Inflammatory macrophage treated with lipopolysaccharide for 1 hour (primary cell): Measurements from ENCODE around the gene PPP1R36.
"Not testable (repeated sequence)": the region's sequence is repeated elsewhere in the genome, so short reads cannot be mapped to it uniquely, and the experiment has no call there.

Experiments used
- DNase-seq, 2 donors: peaks; one replicate each; pipeline ENCODE4 v3.0.0-alpha.2; 2020 to 2022

Gene PPP1R36, protein sequence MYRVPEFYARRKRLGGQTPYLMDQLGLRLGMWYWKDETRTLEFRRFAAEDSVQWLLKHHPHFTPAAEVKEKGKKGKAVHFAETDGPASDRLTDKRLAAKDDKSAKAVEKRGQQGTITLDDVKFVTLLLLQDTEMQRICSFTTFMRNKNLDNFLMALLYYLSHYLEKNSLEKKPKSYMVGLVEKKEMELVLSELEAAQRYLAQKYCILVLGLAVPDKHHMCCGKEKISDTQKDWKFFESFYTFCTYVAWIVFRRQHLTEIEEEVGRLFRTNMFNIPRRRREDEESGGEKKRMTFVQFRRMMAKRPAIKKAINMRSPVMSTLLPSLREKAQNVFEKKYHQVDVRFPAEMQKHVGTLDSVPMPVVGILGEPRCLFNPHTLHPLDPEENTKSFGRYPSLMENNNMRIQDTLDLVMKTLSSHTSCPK

DNA sequence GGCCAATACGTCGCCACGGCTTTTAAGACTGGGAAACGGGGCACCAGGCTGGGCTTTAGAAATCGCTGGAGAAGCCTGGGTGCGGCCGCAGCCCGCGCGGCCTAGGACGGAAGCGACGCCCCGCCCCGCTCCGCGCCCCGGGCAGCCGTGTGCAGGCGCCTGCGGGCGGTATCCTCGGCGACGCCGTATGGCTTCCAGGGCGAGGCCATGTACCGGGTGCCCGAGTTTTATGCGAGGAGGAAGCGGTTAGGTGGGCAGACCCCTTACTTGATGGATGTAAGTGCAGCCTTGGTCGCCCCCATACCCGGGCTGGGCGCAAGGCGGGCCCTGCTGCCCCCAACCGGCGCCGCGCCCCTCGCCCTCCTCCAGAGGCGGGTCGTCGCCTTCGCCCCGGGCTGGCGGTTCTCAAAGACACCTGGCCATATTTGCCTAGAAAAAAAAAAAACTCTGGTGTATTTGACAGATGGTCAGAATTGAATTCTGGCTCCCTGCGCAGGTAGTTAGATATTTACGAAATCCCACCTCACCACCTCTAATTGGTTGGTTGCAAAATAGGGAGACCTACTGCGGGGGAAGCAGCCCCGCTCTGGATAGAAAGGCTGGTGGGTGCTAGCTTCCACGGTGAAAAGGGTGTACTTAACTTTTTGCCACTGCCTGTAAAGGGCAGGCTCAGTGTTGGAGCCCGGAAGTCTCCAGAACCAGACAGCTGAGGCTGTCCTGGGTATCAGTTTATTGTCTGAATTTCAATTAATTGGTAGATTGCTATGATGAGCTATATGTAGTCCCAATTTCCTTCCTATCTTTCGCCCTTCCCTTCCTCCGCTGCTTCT lies at the start of gene PPP1R36:
PPP1R36 (plus strand) TSS at position 171 of the 830 bp plus-strand sequence; CDS start at position 208, 37 bp downstream.
- peak; percentile 23 to 41 for DNase-seq

DNA sequence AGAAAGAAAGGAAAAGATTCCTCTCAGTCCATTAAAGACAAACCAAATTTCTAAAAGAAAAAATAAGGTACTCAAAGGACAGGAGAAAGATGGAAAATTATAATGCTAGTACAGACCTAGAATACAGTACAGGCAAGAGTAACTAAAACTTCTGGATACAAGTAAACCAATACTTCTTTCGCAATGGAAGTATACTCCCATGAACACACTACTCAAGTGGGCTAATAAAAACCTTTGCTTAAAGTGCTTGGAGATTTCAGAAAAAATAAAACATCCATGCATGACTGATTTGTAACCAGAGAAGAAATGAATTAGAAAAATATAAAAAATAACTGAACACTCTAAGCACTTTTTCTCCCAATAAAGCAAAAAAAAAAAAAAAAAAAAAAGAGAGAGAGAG lies 49.7 kb upstream of the PPP1R36 start:
- no peak for DNase-seq

DNA sequence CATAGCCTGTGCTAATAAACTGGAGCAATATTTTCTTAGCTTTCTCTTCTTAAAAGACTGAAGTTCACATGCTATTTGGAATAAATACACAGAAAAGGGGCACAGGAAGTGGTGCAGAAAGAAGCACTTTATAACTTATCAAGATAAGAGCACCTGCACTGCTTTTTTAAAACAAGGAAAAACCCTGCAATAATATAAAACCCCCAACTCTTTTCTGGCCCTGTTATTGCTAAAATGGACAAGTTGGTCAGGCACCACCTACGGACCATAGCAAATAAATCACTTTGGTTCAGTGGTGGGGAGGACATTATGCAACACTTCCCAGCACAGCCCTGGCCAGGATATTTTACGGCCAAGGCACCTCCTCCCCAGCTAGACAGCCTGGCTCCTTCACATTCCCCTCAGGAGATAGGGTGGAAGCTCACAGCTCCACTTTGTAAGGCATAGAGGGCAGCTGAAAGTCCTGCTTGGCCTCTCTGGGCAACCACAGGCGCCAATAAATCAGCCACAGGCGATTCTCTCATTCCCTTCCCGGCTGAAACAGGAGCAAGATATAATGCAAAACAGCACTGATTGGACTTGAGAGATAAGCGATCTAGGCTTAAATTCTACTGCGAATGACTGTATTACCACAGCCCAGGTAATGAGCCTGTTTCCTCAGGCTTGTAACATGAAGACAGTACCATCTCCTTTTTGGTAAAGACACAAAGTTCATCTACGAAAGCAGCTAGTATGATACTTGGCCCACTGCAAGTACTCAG lies 48.2 kb upstream of the PPP1R36 start:
- DNase-seq, result peak in 1 of 2 donors; percentile 32

DNA sequence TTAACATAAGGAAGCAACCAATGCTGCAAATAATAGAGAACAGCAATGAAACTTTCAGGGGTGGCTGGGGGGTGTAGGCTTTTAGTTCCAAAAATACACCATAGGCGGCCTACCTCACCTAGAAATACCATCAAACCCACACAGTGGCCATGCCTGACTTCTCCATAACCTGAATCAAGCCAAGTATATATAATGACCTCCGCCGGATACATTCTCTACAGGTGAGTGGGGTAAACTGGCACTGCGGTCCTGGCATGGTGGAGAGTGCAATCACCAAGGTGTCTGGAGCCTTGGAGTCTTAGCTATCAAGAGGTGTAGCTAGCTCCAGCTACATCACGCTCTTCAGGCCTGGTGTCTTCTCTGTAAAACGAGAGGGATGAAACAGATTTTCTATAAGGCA lies 47.3 kb upstream of the PPP1R36 start:
- no peak for DNase-seq

DNA sequence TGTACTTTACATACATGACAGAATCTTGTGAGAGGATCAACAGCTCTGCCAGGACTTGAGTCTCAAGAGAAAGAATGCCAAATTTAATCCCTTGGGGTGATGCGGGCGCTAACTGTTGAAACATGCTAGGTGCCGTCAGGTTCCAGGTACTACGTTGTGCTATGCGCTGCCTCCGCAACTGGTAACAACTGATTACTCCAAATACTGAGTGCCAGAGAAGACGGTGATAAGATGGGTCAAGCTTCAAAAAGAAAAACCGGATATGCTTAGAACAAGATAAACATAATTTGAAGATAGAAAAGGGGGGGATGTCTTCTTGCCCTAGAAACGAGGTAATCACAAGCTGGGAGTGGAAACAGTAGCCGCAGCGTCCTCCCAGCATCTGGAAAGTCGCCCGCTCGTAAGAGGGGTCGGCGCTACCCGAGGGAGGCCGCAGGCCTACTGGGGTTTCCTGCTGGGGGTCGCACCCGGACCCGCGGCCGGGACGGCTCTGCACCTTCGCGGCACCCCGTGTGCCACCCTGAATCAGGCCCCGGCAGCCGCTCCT lies 46.8 kb upstream of the PPP1R36 start:
- no peak for DNase-seq

DNA sequence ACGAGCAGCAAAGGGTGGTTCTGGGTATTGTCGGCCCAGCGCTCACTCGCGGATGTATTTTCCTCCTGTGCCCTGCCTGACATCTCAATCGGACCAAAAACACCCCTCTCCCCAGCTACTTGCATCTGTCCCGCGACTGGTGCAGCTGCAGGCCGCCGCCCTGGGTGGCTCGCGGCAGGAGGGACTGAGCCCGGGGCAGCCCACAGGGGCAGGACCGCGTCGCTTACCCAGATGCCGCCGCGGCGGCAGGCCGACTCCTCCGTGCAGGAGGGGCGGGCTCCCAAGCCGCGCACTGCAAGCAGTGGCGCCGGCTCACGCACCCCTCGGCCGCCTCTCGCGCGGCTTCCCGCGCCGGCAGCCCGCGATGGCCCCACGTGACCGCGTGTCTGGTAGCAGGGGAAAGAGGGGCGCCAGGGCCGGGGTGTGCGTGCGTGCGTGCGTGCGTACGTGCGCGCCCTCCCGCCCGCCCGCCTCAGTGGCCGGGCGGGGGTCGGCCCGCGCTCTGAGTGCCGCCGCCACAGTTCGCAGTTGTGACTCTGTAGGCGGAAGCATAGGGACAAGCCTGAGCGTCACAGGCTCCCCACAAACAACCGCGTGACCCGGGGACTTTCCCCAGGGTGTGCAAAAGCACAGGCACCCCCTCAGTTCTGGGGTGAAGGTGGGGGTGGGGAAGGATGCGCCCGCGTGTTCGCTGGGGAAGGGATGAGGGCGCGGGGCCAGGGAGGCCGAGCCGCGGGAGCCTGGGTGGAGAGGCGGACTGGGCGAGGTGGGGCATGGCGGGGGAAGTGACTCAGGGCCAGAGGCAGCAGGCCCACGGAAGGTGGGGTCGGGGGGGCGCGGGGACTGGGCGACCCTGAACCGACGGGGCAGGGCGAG lies 46.1 kb upstream of the PPP1R36 start, which contains the start of gene ZBTB25:
ZBTB25 (minus strand) TSS at position 405 of the 876 bp plus-strand sequence. CDS start 13,305 bp downstream, outside the sequence.
- DNase-seq, result peak; percentile 93 to 96

DNA sequence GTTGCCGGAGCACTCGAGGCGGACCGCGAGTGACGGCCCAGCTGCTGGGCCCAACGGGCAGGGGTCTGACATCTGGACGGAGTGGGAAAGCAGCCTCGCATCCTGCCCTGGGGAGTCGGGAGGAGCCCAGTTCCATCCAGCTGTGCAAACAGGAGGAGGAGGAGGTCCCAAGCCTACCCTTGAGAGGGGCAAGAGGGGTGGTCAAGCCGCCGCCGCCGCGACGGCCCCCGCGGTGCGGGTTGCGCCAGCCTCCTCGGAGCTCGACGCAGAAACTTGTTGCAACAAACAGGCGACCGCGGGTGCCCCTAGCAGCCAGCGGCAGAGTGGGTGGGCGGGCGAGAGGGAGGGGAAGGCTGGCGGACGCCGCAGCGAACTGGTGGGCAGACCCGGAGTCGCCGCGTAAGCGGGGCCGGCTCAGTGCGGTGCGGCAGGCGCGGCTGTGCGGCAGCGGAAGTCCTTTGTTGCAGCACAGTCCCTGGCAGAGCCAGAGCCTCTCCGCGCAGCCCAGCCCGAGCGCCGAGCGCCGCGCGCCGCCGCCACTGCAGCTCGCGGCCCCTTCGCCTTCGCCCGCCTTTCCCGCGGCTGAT lies 45.4 kb upstream of the PPP1R36 start, which contains the start of gene ZBTB1:
ZBTB1 (plus strand) TSS at position 461 of the 587 bp plus-strand sequence. CDS start 16,735 bp downstream, outside the sequence.
- DNase-seq, result peak; percentile 85 to 95

DNA sequence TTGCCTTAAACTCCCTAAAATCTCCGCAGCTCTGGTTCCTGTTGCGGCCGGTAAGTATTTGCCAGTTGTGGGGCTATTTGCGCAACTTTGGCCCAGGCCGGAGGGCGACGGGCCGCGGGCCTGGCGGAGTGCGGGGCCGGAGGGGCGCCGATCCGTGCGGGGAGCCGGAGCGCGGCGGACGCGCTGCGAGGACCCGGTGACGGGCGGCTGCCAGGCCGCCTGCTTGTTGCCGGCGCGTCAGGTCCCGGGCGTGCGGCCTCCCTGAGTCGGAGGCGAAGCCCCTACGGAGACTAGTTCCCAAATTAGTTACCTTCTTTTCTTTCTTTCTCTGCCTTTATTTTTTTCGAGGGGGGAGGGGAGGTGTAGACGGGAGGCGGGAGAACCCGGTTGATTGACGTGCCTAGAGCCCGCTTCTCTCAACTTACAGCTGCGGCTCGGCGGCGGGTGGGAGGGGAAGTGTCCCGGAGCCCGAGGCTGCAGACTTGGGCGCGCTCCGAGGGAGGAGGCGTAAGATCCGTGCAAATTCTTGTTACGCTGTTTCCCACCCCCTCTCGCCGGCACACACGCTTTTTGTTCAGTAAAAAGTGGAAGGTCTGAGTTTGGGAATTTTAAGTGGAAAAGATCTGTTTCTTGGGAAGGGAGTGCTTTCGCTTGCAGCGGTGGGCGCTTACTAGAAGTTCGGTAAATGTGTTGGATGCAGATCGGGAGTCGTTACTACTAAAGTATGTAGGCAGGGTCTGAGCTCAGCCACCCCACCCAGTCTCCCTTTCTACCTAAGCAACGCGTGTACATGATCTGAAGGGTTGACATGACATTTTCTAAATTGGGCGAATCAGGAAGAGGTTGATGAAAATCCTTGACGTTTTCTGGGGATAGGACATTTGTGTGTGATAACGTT lies 44.6 kb upstream of the PPP1R36 start:
- peak; percentile 86 to 88 for DNase-seq

DNA sequence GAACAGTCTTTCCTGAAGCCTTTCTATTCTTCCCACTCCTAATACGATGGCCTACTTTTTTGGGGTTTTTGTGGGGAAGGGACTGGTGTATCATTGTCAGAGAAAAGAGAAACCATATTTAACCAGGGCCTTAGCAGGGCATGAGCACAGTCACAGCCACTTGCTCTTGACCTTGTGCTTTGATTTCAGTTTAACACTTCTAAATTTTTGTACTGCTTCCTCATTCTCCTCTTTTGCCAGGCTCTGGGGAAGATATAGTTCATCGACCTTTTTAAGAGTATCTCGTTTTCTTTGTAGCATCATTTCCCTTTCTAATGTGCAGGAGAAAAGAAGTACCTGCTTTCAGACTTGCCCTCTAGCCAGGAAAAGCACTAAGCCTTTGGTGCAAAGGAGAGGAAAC lies 43.0 kb upstream of the PPP1R36 start:
- DNase-seq, result peak in 1 of 2 donors; percentile 56

DNA sequence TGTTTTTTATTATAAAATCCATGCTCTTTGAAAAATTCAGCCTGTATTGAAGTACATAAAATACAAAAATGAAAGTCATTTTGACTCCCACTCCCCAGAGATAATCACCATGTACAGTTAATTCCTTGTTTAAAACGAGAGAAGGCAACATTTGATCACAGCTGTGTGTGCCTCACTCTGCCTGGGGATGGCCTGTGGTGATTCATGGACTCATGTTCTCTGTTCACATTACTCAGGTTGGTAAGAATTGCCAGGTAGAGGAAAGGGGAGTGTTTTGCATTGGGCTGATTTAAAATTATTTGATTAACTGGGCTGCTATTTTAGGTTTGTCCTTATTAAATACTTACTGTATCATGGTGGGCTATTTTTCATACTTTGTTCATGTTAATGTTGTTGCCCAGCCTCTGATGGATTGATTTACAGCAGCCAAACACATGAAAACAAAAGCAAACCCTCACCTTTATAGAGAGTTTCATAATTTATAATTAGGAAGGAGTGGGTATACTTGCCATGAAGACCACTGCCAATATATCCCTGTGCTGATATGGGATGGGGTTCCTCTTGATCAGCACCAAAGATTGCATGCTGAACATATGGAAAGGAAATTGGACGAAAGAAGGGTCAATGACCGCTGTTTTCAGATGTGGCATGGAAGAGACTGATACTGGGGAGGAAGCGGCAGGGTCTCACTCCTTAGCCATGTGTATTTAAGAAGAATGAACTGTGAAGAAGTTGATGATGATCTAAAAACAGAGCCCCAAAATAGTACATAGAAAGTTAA lies 42.2 kb upstream of the PPP1R36 start:
- no peak for DNase-seq

DNA sequence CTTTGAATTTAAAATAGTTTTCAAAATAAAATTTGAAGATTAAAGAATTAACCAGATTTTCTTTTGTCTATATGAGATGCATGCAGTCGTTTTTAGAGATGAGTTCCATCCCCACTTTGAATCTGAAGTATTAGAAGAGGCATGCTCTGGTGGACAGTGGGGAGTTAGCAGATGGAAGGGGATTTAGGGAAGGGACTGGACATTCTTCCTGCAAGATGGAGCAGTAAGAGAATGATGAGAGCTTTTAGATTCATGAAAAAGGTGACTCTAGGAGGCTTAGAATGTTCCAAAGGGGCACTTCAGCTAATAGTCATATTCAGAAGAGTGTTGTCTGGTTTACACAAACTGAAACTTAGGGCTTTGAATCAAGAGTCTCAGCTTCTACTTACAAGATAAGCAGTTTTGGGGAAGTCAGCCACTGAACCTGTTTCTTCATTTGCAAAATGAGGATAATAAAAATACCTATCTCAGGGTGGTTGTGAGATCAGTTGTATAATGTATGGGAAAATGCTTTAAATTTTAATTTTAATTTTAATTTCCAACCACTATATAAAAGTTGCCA lies 41.5 kb upstream of the PPP1R36 start:
- no peak for DNase-seq

DNA sequence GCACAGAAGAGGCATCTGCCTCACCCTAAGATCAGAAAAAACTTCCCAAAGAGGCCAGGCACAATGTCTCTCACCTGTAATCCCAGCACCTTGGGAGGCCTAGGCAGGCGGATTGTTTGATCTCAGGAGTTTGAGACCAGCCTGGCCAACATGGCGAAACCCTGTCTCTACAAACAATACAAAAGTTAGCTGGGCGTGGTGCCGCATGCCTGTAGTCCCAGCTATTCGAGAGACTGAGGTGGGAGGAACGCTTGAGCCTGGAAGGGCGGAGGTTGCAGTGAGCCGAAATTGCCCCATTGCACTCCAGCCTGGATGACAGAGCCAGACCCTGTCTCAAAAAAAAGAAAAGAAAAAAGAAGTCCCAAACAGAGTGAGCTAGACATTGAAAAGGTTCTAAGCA lies 40.7 kb upstream of the PPP1R36 start:
- no peak for DNase-seq

DNA sequence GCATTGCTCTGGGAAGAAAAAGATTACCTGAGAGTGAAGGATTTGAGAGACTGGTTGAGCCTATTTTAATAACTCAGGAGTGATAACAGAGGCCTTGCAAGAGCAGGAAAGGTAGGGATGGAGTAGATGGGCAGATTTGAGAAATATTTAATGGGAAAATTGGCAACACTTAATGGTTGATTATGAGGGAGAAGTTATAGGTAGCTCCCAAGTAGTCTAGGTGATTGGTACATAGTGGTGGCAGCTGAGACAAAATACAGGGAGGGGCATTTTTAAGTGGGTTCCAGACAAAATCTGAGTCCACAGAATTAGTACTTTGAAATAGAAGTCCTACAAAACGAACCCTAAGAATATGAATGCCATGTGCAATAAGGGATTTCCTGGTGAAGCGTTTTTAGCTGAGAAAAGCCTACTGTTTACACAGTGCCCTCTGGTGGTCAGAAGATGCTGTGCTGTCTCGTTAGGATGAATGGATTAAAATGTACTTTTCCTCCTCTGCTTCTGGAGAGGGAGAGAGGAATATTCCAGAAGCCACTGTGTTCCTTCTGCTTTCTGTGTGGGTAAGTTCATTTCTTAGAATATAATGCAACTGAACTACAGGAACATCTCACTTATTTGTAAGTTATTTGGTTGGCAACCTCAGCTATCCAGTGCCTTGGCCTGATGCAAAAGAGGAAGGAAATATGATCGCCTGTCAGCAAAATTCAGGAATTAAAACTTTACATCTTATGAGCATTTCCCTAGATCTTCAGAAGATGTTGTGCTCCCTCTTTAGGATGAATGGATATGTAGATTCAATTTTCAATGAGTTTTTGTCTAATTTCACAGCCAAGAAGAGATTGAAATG lies 38.7 kb upstream of the PPP1R36 start:
- DNase-seq, result peak; percentile 67 to 90

DNA sequence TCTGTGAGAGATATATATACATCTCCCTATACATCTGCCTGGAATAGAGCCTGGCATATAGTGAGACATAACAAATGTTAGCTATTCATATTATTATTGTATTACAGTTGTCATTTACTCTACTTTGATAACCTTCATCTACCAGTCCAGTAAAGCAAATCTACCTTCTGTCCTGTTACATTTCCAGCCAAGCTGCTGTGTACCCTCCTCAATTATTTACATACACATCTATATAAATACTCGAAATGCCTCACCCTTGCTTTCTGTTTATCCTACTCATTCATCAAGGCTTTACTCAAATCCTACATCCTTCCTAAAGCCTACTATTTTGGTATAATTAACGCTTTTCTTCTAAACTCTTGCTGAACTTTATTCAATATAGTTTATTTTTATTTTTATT lies 36.5 kb upstream of the PPP1R36 start:
- no peak for DNase-seq

DNA sequence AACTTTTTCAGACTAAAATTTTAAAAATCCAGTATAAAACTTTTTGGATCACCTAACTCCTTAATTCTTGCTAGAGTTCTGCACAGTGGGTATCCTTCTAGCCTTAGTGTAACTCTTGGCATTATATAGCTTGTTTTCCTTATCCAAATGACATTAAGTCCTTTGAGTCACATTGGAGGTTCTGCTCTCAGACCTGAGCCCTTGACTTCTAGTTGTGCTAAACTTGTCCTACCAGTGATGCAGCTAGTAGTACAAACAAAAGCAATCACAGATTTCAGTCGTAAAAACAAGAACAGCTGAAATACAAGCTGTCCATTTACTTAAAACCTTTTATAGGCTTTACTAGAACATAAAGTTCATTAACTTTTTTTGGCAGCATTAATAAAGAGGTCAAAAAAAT lies 34.7 kb upstream of the PPP1R36 start:
- DNase-seq, result no peak

DNA sequence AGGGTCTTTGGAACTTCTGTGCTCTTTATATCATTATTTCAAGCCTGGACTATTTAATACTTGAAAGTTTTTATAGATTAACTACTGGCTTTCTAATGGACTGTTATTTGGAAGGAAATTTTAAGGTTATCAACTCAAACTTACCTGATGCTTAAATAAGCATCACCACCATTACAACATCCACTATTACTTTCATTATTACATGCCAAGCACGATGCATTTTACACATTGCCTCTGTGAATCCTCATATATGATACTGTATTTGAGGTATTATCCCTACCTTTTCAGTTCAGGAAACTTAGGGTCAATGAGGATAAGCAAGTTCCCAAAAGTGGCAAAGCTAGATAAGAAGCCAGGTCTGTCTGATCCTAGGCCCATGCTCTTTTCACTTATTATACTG lies 32.8 kb upstream of the PPP1R36 start:
- no peak for DNase-seq

DNA sequence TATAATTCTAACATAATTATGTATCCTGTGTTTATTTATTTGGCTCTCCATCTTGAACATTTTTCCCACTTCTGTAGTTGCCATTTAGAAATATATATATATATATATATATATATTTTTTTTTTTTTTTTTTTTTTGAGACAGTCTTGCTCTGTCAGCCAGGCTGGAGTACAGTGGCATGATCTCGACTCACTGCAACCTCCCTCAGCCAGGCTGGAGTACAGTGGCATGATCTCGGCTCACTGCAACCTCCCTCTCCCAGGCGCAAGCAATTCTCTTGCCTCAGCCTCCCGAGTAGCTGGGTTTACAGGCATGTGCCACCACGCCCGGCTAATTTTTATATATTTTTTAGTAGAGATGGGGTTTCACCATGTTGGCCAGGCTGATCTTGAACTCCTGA lies 32.1 kb upstream of the PPP1R36 start:
- DNase-seq, result not testable (repeated sequence)

DNA sequence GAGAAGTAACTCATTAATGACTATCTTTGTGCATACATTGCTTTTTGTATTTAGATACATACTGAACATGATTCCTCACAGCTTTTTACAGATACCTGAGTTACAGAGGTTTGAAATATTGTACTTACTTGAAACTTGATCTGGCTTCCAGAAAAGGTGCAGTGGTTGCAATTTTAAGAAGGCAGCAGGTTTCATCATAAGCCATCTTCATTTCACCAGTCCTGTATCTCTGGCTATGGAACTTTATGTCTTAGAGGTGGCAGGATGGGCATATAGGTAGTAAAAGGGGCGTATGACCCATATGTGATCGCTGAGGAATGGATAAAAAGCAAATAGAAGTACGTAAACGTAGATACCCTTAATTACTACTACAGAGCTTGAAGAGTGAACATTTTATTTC lies 31.5 kb upstream of the PPP1R36 start:
- no peak for DNase-seq
